ENCODE measurements around the gene ALDH18A1.

Gene ALDH18A1

GRCh38 chr10:95560278-95561176 lies 96.0 kb downstream of the ALDH18A1 start:
- Histone ChIP-seq H3K4me3 (peak overlapping the region; percentile 51 to 93 (median 82)), H3K27ac (peak overlapping the region in 16 of 21 experiments; percentile 31 to 91 (median 62))

- Histone ChIP-seq H3K27ac (peak overlapping the region in 6 of 21 experiments; percentile 32 to 89 (median 80)), H3K4me3 (peak overlapping the region in 6 of 7 experiments; percentile 51 to 93 (median 84))
These were observed 96.6 kb downstream of the ALDH18A1 start for GRCh38 chr10:95559896-95560277.

- H3K4me3 ChIP-seq: peak overlapping the region in 1 of 7 experiments; percentile 93
- peak overlapping the region in 5 of 21 experiments; percentile 32 to 89 (median 83) for H3K27ac ChIP-seq
These were observed 97.0 kb downstream of the ALDH18A1 start for GRCh38 chr10:95559471-95559870.

GRCh38 chr10:95558593-95559320 lies 97.8 kb downstream of the ALDH18A1 start:
- Histone ChIP-seq H3K4me3 (no peak overlapping the region), H3K27ac (peak overlapping the region in 2 of 21 experiments; percentile 7 to 13)

- no peak overlapping the region for H3K4me3 ChIP-seq
- no peak overlapping the region for H3K27ac ChIP-seq
These were observed 99.3 kb downstream of the ALDH18A1 start for GRCh38 chr10:95556994-95557767.

Measured in skin epidermis (tissue), 12 donors.